ENCODE data around the gene B4GALNT4. TPM values are rescaled to one million over a fixed set of nuclear protein-coding genes. Genes with fewer than 3 reads are reported as not detected.

B4GALNT4 gene
- total and polyA plus RNA-seq, 4 donors: 0.15 to 0.42 (median 0.42) TPM; not detected in 1

DNA sequence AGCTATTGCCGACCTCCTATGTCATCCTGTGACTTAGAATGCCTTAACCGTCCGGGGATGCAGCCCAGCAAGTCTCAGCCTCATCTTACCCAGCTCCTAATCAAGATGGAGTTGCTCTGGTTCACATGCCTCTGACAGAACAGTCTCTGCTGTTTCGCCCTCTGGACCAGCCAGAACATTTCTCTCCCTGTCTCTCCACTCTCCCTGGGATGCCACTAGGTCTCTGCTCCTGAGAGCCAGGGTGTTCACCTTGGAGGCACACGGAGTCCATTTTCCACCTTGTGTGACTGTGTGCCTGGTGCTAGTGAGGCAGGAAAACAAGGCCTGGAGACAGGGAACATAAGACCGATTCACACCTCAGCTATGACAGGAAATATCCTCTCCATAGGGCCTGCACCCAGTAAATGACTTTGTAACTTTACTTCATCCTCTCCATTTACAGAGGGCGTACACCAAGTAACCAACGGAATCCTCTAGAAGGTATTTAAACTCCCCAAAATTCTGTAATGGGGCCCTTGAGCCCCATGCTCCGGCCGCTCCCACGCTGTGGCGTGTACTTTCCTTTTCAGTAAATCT lies 16.8 kb upstream of the B4GALNT4 start (continued):
- TF ChIP-seq, protein P1, sequence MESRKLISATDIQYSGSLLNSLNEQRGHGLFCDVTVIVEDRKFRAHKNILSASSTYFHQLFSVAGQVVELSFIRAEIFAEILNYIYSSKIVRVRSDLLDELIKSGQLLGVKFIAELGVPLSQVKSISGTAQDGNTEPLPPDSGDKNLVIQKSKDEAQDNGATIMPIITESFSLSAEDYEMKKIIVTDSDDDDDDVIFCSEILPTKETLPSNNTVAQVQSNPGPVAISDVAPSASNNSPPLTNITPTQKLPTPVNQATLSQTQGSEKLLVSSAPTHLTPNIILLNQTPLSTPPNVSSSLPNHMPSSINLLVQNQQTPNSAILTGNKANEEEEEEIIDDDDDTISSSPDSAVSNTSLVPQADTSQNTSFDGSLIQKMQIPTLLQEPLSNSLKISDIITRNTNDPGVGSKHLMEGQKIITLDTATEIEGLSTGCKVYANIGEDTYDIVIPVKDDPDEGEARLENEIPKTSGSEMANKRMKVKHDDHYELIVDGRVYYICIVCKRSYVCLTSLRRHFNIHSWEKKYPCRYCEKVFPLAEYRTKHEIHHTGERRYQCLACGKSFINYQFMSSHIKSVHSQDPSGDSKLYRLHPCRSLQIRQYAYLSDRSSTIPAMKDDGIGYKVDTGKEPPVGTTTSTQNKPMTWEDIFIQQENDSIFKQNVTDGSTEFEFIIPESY (IDR thresholded peaks at IDR 0.05): no peak
- TF ChIP-seq JUND (IDR thresholded peaks at IDR 0.05) (no peak), SP1 (IDR thresholded peaks at IDR 0.05) (no peak), HNF4A (conservative IDR thresholded peaks at IDR 0.05) (no peak)
- TF ChIP-seq, protein P2, sequence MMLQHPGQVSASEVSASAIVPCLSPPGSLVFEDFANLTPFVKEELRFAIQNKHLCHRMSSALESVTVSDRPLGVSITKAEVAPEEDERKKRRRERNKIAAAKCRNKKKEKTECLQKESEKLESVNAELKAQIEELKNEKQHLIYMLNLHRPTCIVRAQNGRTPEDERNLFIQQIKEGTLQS (IDR thresholded peaks at IDR 0.05): no peak

DNA sequence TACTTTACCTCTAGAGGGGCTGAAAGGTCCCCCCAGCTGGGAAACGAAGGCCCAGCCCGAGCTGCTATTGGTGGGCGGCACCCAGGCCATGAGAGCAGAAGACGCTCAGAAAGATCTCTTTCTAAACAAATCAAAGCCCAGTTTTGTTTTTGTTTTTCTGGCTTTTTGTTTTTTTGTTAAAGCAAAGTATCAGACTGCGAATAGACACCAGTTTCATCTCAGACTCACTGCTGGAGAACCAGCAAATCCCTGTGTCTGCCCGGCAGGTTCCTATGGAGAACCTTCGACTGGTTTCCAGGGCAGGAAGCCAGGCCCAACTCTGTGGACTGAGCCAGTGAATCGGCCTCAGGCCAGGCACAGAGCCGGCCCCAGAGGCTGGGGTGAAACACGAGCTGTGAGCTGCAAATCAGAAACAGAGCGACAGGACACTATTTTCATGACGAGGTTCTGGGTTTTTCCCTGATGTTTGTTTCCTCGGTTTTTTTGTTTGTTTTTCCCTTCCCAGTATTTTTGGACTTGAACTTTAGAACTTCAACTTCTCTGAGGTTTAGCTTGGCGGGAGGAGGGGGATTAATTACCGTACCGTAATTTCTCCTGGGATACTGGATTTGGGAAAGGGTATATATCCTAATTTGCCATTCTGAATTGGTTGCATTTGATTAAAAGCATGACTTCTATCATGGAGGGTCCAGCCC lies 16.0 kb upstream of the B4GALNT4 start:
- Histone ChIP-seq H3K27me3 (ENCODE audit: control insufficient read depth in 4 of 4, insufficient read depth in 4 of 4, low read length in 3 of 4) (no peaks in the 10 kb centered on the region), H3K27ac (ENCODE audit: low read depth in 1 of 2, low read length in 2 of 2) (peak overlapping the region; percentile 92 to 100), H3K9me3 (ENCODE audit: control insufficient read depth in 4 of 4, low read length in 3 of 4) (no peaks in the 10 kb centered on the region), H3K4me3 (ENCODE audit: low read depth in 1 of 3, low read length in 3 of 3) (peak overlapping the region in 2 of 3 donors; percentile 12 to 20), H3K4me1 (ENCODE audit: control insufficient read depth in 4 of 4, insufficient read depth in 4 of 4, low read length in 3 of 4) (peaks cover 5 to 19% (median 11%) of the 10 kb centered on the region in 4 donors), H3K36me3 (ENCODE audit: control insufficient read depth in 4 of 4, insufficient read depth in 3 of 4, low read depth in 1 of 4, low read length in 3 of 4) (no peaks in the 10 kb centered on the region), H3K9ac (ENCODE audit: low read depth in 1 of 2, low read length in 2 of 2) (peak overlapping the region; percentile 89 to 90)
- DNase-seq (ENCODE audit: low spot score): peak; percentile 48
- 18% methylated on average over 16 of the region's 16 CpGs for WGBS
- TF ChIP-seq EGR1 (IDR thresholded peaks at IDR 0.05; ENCODE audit: low read depth in 2 of 2) (peak; percentile 65 to 90), RXRA (IDR thresholded peaks at IDR 0.05) (peak; percentile 56 to 82), GABPA (IDR thresholded peaks at IDR 0.05 in 1 of 2, conservative IDR thresholded peaks at IDR 0.05 in 1 of 2) (no peak), JUND (IDR thresholded peaks at IDR 0.05) (peak; percentile 27 to 55), TAF1 (conservative IDR thresholded peaks at IDR 0.05) (peak; percentile 88), HNF4A (conservative IDR thresholded peaks at IDR 0.05) (peak; percentile 84 to 86), FOXA2 (IDR thresholded peaks at IDR 0.05) (no peak), SP1 (IDR thresholded peaks at IDR 0.05) (peak; percentile 94), NR2F2 (IDR thresholded peaks at IDR 0.05) (peak; percentile 14), RAD21 (IDR thresholded peaks at IDR 0.05) (peak; percentile 47 to 67), FOXA1 (IDR thresholded peaks at IDR 0.05) (peak; percentile 31), HNF4G (IDR thresholded peaks at IDR 0.05) (peak; percentile 48), YY1 (IDR thresholded peaks at IDR 0.05) (peak; percentile 77)
- TF ChIP-seq, protein P3, sequence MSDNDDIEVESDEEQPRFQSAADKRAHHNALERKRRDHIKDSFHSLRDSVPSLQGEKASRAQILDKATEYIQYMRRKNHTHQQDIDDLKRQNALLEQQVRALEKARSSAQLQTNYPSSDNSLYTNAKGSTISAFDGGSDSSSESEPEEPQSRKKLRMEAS (IDR thresholded peaks at IDR 0.05): peak; percentile 96
- TF ChIP-seq, protein P4, sequence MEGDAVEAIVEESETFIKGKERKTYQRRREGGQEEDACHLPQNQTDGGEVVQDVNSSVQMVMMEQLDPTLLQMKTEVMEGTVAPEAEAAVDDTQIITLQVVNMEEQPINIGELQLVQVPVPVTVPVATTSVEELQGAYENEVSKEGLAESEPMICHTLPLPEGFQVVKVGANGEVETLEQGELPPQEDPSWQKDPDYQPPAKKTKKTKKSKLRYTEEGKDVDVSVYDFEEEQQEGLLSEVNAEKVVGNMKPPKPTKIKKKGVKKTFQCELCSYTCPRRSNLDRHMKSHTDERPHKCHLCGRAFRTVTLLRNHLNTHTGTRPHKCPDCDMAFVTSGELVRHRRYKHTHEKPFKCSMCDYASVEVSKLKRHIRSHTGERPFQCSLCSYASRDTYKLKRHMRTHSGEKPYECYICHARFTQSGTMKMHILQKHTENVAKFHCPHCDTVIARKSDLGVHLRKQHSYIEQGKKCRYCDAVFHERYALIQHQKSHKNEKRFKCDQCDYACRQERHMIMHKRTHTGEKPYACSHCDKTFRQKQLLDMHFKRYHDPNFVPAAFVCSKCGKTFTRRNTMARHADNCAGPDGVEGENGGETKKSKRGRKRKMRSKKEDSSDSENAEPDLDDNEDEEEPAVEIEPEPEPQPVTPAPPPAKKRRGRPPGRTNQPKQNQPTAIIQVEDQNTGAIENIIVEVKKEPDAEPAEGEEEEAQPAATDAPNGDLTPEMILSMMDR (IDR thresholded peaks at IDR 0.05; ENCODE audit: low read depth, low read length, missing input control): no peak
- TF ChIP-seq, protein P1 (IDR thresholded peaks at IDR 0.05): peak; percentile 58
- TF ChIP-seq, protein P5, sequence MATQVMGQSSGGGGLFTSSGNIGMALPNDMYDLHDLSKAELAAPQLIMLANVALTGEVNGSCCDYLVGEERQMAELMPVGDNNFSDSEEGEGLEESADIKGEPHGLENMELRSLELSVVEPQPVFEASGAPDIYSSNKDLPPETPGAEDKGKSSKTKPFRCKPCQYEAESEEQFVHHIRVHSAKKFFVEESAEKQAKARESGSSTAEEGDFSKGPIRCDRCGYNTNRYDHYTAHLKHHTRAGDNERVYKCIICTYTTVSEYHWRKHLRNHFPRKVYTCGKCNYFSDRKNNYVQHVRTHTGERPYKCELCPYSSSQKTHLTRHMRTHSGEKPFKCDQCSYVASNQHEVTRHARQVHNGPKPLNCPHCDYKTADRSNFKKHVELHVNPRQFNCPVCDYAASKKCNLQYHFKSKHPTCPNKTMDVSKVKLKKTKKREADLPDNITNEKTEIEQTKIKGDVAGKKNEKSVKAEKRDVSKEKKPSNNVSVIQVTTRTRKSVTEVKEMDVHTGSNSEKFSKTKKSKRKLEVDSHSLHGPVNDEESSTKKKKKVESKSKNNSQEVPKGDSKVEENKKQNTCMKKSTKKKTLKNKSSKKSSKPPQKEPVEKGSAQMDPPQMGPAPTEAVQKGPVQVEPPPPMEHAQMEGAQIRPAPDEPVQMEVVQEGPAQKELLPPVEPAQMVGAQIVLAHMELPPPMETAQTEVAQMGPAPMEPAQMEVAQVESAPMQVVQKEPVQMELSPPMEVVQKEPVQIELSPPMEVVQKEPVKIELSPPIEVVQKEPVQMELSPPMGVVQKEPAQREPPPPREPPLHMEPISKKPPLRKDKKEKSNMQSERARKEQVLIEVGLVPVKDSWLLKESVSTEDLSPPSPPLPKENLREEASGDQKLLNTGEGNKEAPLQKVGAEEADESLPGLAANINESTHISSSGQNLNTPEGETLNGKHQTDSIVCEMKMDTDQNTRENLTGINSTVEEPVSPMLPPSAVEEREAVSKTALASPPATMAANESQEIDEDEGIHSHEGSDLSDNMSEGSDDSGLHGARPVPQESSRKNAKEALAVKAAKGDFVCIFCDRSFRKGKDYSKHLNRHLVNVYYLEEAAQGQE (IDR thresholded peaks at IDR 0.05): peak; percentile 92
- TF ChIP-seq, protein P2 (IDR thresholded peaks at IDR 0.05): no peak
